HCT116 (cell line): ENCODE measurements around the gene GABRB3. TPM values are rescaled to one million over a fixed set of nuclear protein-coding genes. Genes with fewer than 3 reads are reported as not detected.

Experiments
- ATAC-seq: fragments of 200-7000 bp; cut with Tn5 transposase; 2 replicates; pipeline ENCODE4 v1.9.1; 2020; ENCODE audit warnings: mild to moderate bottlenecking, moderate library complexity
- BruUV-seq: library from RNA; stranded (reverse); fragments of 400-500 nt; replicated peaks from 2 replicates; lab custom pipeline; 2021; lab: Mats Ljungman, UMichigan
- CTCF ChIA-PET: fragments of 300-600 bp; sonication (Branson Sonifier 250); formaldehyde crosslinking; loops from one replicate; lab custom pipeline; 2021; ENCODE audit warnings: antibody characterized with exemption; lab: Charles Lee
- POLR2A ChIA-PET: fragments of 300-600, 350-600 bp; sonication (Branson Sonifier 250); formaldehyde crosslinking; loops from one replicate; lab custom pipeline; 2021; ENCODE audit warnings: antibody characterized with exemption; lab: Charles Lee
- RAD21 ChIA-PET, 2 experiments: fragments of 300-600 bp; sonication (Branson Sonifier 250); formaldehyde crosslinking; loops; one replicate each; lab custom pipeline; 2023; ENCODE audit warnings: low total read pairs in 2 of 2; ENCODE audit not compliant: uncharacterized antibody in 2 of 2, unreplicated experiment in 2 of 2, low non-redundant PET in 1 of 2; lab: Charles Lee
- DNase-seq: peaks from one replicate; pipeline ENCODE4 v3.0.0-alpha.2; 2010; ENCODE audit warnings: low read depth, low spot score
- H2AFZ ChIP-seq: fragments of 200-600 bp; shearing (Covaris generic), sonication (generic); 2 replicates; pipeline ENCODE4 v1.6.1; 2017; ENCODE audit warnings: low read depth, mixed run types, mixed read lengths, antibody characterized with exemption, low read length; ENCODE audit not compliant: poor library complexity, severe bottlenecking
- H3K27ac ChIP-seq: 2 replicates; pipeline ENCODE4 v1.5.1; 2012; ENCODE audit warnings: low read depth, low read length
- H3K27me3 ChIP-seq: fragments of 200-600 bp; sonication (generic); 2 replicates; pipeline ENCODE4 v1.6.1; 2016; ENCODE audit warnings: mixed run types, low read length, mixed read lengths; ENCODE audit not compliant: insufficient read depth
- H3K36me3 ChIP-seq, 2 experiments: fragments of 200-500 bp in 1 of 2; fragments of 200-600 bp in 1 of 2; sonication (Bioruptor generic) in 1 of 2; sonication (generic) in 1 of 2; 2 replicates each; pipeline versions ENCODE4 v1.5.1 to v1.6.1; 2014 to 2016; ENCODE audit warnings: low read length in 2 of 2, inconsistent platforms in 1 of 2, mixed read lengths in 1 of 2, mixed run types in 1 of 2; ENCODE audit not compliant: insufficient read depth in 2 of 2, control insufficient read depth in 1 of 2
- H3K4me1 ChIP-seq, 2 experiments: fragments of 200-600 bp in 1 of 2; sonication (generic) in 1 of 2; 2 replicates each; pipeline versions ENCODE4 v1.5.1 to v1.6.1; 2012 to 2017; ENCODE audit warnings: low read length in 2 of 2, inconsistent platforms in 1 of 2, mild to moderate bottlenecking in 1 of 2, mixed read lengths in 1 of 2, mixed run types in 1 of 2, moderate library complexity in 1 of 2; ENCODE audit not compliant: insufficient read depth in 2 of 2, control insufficient read depth in 1 of 2
- H3K4me2 ChIP-seq: fragments of 200-600 bp; sonication (generic); 2 replicates; pipeline ENCODE4 v1.6.1; 2017; ENCODE audit warnings: mixed run types, low read length, mixed read lengths
- H3K4me3 ChIP-seq, 2 experiments: fragments of 200-600 bp in 1 of 2; sonication (generic) in 1 of 2; replicated peaks in 1 of 2; 2 replicates each; pipeline ENCODE4 v1.5.1; 2011 to 2016; ENCODE audit warnings: low read length in 2 of 2, control low read depth in 1 of 2, low read depth in 1 of 2, mild to moderate bottlenecking in 1 of 2, mixed read lengths in 1 of 2, mixed run types in 1 of 2
- H3K79me2 ChIP-seq: fragments of 200-600 bp; sonication (generic); 2 replicates; pipeline ENCODE4 v1.6.1; 2017; ENCODE audit warnings: mild to moderate bottlenecking, mixed run types, low read length, moderate library complexity, mixed read lengths; ENCODE audit not compliant: insufficient read depth
- H3K9ac ChIP-seq: fragments of 200-600 bp; sonication (generic); 2 replicates; pipeline ENCODE4 v1.6.1; 2016; ENCODE audit warnings: low read length, mixed read lengths
- H3K9me2 ChIP-seq: fragments of 200-600 bp; sonication (generic), shearing (Covaris generic); 2 replicates; pipeline ENCODE4 v1.6.1; 2017; ENCODE audit warnings: mixed run types, mild to moderate bottlenecking, moderate library complexity; ENCODE audit not compliant: insufficient read depth
- H3K9me3 ChIP-seq, 2 experiments: fragments of 200-500 bp in 1 of 2; fragments of 200-600 bp in 1 of 2; sonication (Bioruptor generic) in 1 of 2; sonication (generic) in 1 of 2; 2 replicates each; pipeline ENCODE4 v1.6.1; 2014 to 2017; ENCODE audit warnings: low read length in 2 of 2, mixed read lengths in 2 of 2, inconsistent platforms in 1 of 2, low read depth in 1 of 2, mild to moderate bottlenecking in 1 of 2, mixed run types in 1 of 2, moderate library complexity in 1 of 2; ENCODE audit not compliant: control insufficient read depth in 1 of 2, insufficient read depth in 1 of 2
- H4K20me1 ChIP-seq: fragments of 200-600 bp; sonication (generic), shearing (Covaris generic); 2 replicates; pipeline ENCODE4 v1.6.1; 2017; ENCODE audit warnings: mixed run types, mild to moderate bottlenecking, moderate library complexity; ENCODE audit not compliant: insufficient read depth
- CBX3 ChIP-seq: IDR thresholded peaks from 2 replicates; pipeline ENCODE4 v1.6.1; 2012; ENCODE audit warnings: low read depth
- EZH2 ChIP-seq: fragments of 200-600 bp; sonication (generic); IDR thresholded peaks from 2 replicates; pipeline ENCODE4 v1.6.1; 2017; ENCODE audit warnings: antibody characterized with exemption, mixed run types
- EZH2phosphoT487 ChIP-seq: fragments of 200-600 bp; IDR thresholded peaks from 2 replicates; pipeline ENCODE4 v1.6.1; 2018; ENCODE audit warnings: antibody characterized with exemption, borderline replicate concordance
- RAD21 ChIP-seq: IDR thresholded peaks from 2 replicates; pipeline ENCODE4 v1.6.1; 2012; ENCODE audit warnings: low read depth, mild to moderate bottlenecking
- SP1 ChIP-seq: IDR thresholded peaks from 2 replicates; pipeline ENCODE4 v1.6.1; 2012; ENCODE audit warnings: low read depth
- SRF ChIP-seq: IDR thresholded peaks from 2 replicates; pipeline ENCODE4 v1.6.1; 2012; ENCODE audit warnings: low read depth
- TCF7L2 ChIP-seq: IDR thresholded peaks from 2 replicates; pipeline ENCODE4 v1.7.0; 2011; ENCODE audit warnings: borderline replicate concordance, inconsistent platforms; ENCODE audit not compliant: insufficient read depth, insufficient read length; ENCODE audit errors: extremely low read depth
- YY1 ChIP-seq: IDR thresholded peaks from 2 replicates; pipeline ENCODE4 v1.6.1; 2011; ENCODE audit warnings: low read length, low read depth, moderate library complexity, mild to moderate bottlenecking; ENCODE audit not compliant: insufficient replicate concordance; ENCODE audit errors: extremely low read depth
- ZFX ChIP-seq: fragments of 450-650 bp; IDR thresholded peaks from 2 replicates; pipeline ENCODE4 v1.6.1; 2017
- intact Hi-C: fragments of 100-400 bp; cut with micrococcal nuclease; formaldehyde crosslinking; loops from 2 replicates; pipeline ENCODE4 v1.10.0; 2022
- total RNA-seq: library from RNA; stranded (reverse); gene quantifications from one replicate; pipeline ENCODE4 v1.2.1, GENCODE V29; 2021; ENCODE audit not compliant: unreplicated experiment
- TF ChIP-seq, protein P1 (sequence below): IDR thresholded peaks from 2 replicates; pipeline ENCODE4 v1.6.1; 2011; ENCODE audit warnings: mild to moderate bottlenecking, low read length, moderate library complexity; ENCODE audit not compliant: insufficient replicate concordance; ENCODE audit errors: extremely low read depth

Gene GABRB3
- total RNA-seq, 1 experiment from 2014 or later, result 0.52 TPM

DNA sequence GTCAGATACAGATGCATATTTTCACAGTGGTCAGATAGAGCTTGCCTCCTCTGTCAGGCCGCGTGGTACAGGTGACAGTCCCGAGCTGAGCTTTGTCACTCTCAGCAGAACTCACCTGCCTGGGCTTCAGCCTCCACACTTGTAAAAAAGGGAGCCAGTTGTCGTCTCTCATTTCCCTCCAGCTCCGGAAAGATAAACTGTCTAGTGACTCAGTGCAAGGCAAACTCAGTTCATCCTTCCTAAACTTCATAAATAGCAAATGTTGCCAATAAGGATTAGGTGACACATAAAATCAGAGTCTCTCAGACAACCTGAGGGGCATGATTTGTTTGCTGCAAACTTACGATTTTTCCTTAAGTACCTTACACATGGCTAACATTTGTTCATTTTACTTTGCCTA is 116.8 kb downstream of the GABRB3 start:
- Histone ChIP-seq H3K27me3 (no peaks in the 10 kb centered on the region), H3K9me3 (peaks cover 7 to 44% of the 10 kb centered on the region in 2 experiments; a peak in 2 of 4 replicates), H3K79me2 (no peaks in the 10 kb centered on the region), H2AFZ (no peak overlapping the region), H3K27ac (no peak overlapping the region), H3K36me3 (no peaks in the 10 kb centered on the region), H3K4me2 (no peak overlapping the region), H3K9ac (no peak overlapping the region), H3K4me3 (no peak overlapping the region), H3K9me2 (no peaks in the 10 kb centered on the region), H3K4me1 (no peaks in the 10 kb centered on the region), H4K20me1 (no peaks in the 10 kb centered on the region)
- POLR2A ChIA-PET, result no interaction called here
- CTCF ChIA-PET, result no interaction called here
- no peak for TF ChIP-seq SP1
- DNase-seq (no peak), ATAC-seq (no peak)
- RAD21 ChIA-PET, result no interaction called here
- intact Hi-C loops, result no loop called here
- BruUV-seq, result no TSS peak

DNA sequence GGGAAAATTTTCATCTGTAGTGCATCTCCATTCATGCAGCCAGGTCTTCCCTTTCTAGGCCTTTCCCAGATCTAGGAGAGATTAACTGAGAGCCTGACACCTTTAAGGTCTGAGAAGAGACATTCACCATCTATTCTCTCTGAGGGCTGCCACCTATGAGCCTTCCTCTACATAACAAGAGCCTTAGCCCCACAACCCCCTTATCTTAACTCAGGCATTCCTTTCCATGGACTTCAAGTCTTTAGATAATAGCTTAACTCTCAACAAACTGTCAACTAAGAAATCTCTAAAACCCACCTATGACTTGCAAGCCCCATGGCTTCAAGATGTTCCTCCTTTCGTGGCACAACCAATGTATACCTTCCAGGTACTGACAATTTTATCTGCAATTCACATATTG is 121.0 kb downstream of the GABRB3 start:
- Histone ChIP-seq H3K79me2 (no peaks in the 10 kb centered on the region), H3K27ac (no peak overlapping the region), H3K9me2 (no peaks in the 10 kb centered on the region), H3K9ac (no peak overlapping the region), H3K4me1 (no peaks in the 10 kb centered on the region), H3K27me3 (no peaks in the 10 kb centered on the region), H3K4me2 (no peak overlapping the region), H3K4me3 (no peak overlapping the region), H2AFZ (no peak overlapping the region), H3K9me3 (peaks cover 9 to 40% of the 10 kb centered on the region in 2 experiments; a peak in 2 of 4 replicates), H3K36me3 (no peaks in the 10 kb centered on the region), H4K20me1 (no peaks in the 10 kb centered on the region)
- no peak for ATAC-seq
- intact Hi-C loops, result no loop called here
- CTCF ChIA-PET, result no interaction called here
- TF ChIP-seq ZFX, result no peak
- DNase-seq, result no peak
- RAD21 ChIA-PET, result no interaction called here
- no TSS peak for BruUV-seq
- POLR2A ChIA-PET, result no interaction called here

DNA sequence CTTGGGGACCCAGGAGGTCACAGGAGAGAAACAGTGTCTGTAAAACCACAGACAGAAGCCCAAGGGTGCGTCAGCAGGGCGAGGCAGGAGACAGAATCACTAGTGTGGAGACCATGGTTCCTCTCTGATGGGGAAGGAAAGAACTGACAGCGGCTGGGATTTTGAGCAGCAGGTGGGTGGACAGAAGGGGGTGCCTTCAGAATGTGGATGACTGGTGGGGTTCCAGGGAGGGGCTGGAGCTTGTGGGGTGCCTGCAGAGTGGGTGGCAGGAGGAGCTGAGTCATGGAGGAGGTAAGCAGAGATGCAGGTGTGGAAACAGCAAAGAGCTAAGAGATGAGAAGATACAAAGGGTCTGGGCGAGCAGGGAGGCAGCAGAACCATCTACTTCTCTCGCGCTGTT is 124.2 kb downstream of the GABRB3 start:
- ATAC-seq, result no peak
- Histone ChIP-seq H4K20me1 (no peaks in the 10 kb centered on the region), H3K79me2 (no peaks in the 10 kb centered on the region), H2AFZ (no peak overlapping the region), H3K9me2 (no peaks in the 10 kb centered on the region), H3K27ac (no peak overlapping the region), H3K4me3 (no peak overlapping the region), H3K4me2 (no peak overlapping the region), H3K9me3 (peaks cover 9 to 43% of the 10 kb centered on the region in 2 experiments; a peak in 2 of 4 replicates), H3K9ac (no peak overlapping the region), H3K27me3 (no peaks in the 10 kb centered on the region), H3K4me1 (no peaks in the 10 kb centered on the region)
- ChIA-PET POLR2A (no interaction called here), CTCF (no interaction called here), RAD21 (no interaction called here)
- no TSS peak for BruUV-seq
- TF ChIP-seq SRF (no peak), EZH2 (no peak), YY1 (no peak), EZH2phosphoT487 (no peak), CBX3 (no peak), RAD21 (no peak), TCF7L2 (no peak)
- TF ChIP-seq, protein P1, sequence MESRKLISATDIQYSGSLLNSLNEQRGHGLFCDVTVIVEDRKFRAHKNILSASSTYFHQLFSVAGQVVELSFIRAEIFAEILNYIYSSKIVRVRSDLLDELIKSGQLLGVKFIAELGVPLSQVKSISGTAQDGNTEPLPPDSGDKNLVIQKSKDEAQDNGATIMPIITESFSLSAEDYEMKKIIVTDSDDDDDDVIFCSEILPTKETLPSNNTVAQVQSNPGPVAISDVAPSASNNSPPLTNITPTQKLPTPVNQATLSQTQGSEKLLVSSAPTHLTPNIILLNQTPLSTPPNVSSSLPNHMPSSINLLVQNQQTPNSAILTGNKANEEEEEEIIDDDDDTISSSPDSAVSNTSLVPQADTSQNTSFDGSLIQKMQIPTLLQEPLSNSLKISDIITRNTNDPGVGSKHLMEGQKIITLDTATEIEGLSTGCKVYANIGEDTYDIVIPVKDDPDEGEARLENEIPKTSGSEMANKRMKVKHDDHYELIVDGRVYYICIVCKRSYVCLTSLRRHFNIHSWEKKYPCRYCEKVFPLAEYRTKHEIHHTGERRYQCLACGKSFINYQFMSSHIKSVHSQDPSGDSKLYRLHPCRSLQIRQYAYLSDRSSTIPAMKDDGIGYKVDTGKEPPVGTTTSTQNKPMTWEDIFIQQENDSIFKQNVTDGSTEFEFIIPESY, result no peak
- TF ChIP-seq, all 23 proteins: peak for 0
- intact Hi-C loops, result no loop called here
- no peak for DNase-seq
- no peaks in the 10 kb centered on the region for H3K36me3 ChIP-seq
